ENCODE data around the gene USP32. TPM values are rescaled to one million over a fixed set of nuclear protein-coding genes. Genes with fewer than 3 reads are reported as not detected.

The USP32 gene
- total RNA-seq, 1 donor from 2014 or later = 37.4 TPM

DNA sequence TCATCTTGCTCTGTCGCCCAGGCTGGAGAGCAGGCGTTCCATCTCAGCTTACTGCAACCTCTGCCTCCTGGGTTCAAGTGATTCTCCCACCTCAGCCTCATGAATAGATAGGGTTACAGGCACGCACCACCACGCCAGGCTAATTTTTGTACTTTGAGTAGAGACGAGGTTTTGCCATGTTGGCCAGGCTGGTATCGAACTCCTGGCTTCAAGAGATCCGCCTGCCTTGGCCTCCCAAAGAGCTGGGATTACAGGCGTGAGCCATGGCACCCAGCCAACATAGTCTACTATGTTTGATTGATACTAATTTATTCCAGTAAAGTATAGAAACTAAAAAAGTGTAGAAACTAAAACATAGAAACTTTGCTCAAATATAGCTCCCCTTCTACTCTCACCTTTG is 147.3 kb downstream of the USP32 start:
- Mint-ChIP-seq H3K27me3 (ENCODE audit: unreplicated experiment) (no peaks in the 10 kb centered on the region), H3K27ac (ENCODE audit: unreplicated experiment) (no peak overlapping the region), H3K36me3 (ENCODE audit: low read depth, unreplicated experiment) (peaks cover 22% of the 10 kb centered on the region), H3K4me1 (ENCODE audit: unreplicated experiment) (no peaks in the 10 kb centered on the region), H3K9me3 (ENCODE audit: unreplicated experiment) (no peaks in the 10 kb centered on the region), H3K4me3 (ENCODE audit: unreplicated experiment) (no peak overlapping the region)
- DNase-seq (ENCODE audit: low spot score) = no peak
- TF ChIP-seq, protein P1, sequence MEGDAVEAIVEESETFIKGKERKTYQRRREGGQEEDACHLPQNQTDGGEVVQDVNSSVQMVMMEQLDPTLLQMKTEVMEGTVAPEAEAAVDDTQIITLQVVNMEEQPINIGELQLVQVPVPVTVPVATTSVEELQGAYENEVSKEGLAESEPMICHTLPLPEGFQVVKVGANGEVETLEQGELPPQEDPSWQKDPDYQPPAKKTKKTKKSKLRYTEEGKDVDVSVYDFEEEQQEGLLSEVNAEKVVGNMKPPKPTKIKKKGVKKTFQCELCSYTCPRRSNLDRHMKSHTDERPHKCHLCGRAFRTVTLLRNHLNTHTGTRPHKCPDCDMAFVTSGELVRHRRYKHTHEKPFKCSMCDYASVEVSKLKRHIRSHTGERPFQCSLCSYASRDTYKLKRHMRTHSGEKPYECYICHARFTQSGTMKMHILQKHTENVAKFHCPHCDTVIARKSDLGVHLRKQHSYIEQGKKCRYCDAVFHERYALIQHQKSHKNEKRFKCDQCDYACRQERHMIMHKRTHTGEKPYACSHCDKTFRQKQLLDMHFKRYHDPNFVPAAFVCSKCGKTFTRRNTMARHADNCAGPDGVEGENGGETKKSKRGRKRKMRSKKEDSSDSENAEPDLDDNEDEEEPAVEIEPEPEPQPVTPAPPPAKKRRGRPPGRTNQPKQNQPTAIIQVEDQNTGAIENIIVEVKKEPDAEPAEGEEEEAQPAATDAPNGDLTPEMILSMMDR (IDR thresholded peaks at IDR 0.05; ENCODE audit: unreplicated experiment) = no peak

DNA sequence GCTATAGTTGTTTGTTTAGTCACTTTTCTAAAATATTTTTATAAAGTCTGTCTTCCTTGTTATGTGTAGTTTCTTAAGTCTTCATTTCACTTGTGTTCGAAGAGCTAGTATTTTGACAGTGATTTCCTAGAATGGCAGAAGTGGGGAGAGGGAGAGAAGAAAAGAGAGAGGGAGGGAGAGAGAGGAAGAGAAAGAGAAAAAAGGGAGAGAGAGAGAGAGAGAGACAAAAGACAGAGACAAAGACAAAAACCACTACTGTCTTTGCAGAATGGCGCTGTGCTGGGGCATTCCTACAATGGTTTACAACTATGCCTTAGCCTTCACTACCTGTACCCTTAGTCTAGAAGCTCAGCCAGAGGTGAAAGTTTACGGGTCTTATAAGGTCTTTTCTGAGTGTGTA is 151.6 kb downstream of the USP32 start:
- no peaks in the 10 kb centered on the region for H3K4me1 Mint-ChIP-seq (ENCODE audit: unreplicated experiment)
- no peak for DNase-seq (ENCODE audit: low spot score)
- H3K36me3 Mint-ChIP-seq (ENCODE audit: low read depth, unreplicated experiment) = peaks cover under 1% of the 10 kb centered on the region

GRCh38 chr17:60231691-60232090 is 160.2 kb downstream of the USP32 start:
- peaks cover 6% of the 10 kb centered on the region for H3K36me3 Mint-ChIP-seq (ENCODE audit: low read depth, unreplicated experiment)
- TF ChIP-seq, protein P1 (IDR thresholded peaks at IDR 0.05; ENCODE audit: unreplicated experiment) = no peak
- H3K9me3 Mint-ChIP-seq (ENCODE audit: unreplicated experiment) = no peaks in the 10 kb centered on the region
- no peak overlapping the region for H3K27ac Mint-ChIP-seq (ENCODE audit: unreplicated experiment)
- H3K27me3 Mint-ChIP-seq (ENCODE audit: unreplicated experiment) = no peaks in the 10 kb centered on the region
- peaks cover 3% of the 10 kb centered on the region for H3K4me1 Mint-ChIP-seq (ENCODE audit: unreplicated experiment)
- H3K4me3 Mint-ChIP-seq (ENCODE audit: unreplicated experiment) = no peak overlapping the region
- DNase-seq (ENCODE audit: low spot score) = no peak

More for the DNA sequence above, 151.6 kb downstream of the USP32 start:
- no peak overlapping the region for H3K27ac Mint-ChIP-seq (ENCODE audit: unreplicated experiment)
- peaks cover 1% of the 10 kb centered on the region for H3K27me3 Mint-ChIP-seq (ENCODE audit: unreplicated experiment)
- no peaks in the 10 kb centered on the region for H3K9me3 Mint-ChIP-seq (ENCODE audit: unreplicated experiment)
- no peak overlapping the region for H3K4me3 Mint-ChIP-seq (ENCODE audit: unreplicated experiment)
- TF ChIP-seq, protein P1 (IDR thresholded peaks at IDR 0.05; ENCODE audit: unreplicated experiment) = no peak

GRCh38 chr17:60231234-60231633 is 160.7 kb downstream of the USP32 start:
- DNase-seq (ENCODE audit: low spot score) = no peak
- peaks cover 3% of the 10 kb centered on the region for H3K4me1 Mint-ChIP-seq (ENCODE audit: unreplicated experiment)
- TF ChIP-seq, protein P1 (IDR thresholded peaks at IDR 0.05; ENCODE audit: unreplicated experiment) = no peak
- H3K4me3 Mint-ChIP-seq (ENCODE audit: unreplicated experiment) = no peak overlapping the region
- H3K36me3 Mint-ChIP-seq (ENCODE audit: low read depth, unreplicated experiment) = peaks cover 6% of the 10 kb centered on the region
- no peaks in the 10 kb centered on the region for H3K9me3 Mint-ChIP-seq (ENCODE audit: unreplicated experiment)
- H3K27me3 Mint-ChIP-seq (ENCODE audit: unreplicated experiment) = no peaks in the 10 kb centered on the region
- H3K27ac Mint-ChIP-seq (ENCODE audit: unreplicated experiment) = no peak overlapping the region

GRCh38 chr17:60230358-60230757 is 161.6 kb downstream of the USP32 start:
- no peak overlapping the region for H3K27ac Mint-ChIP-seq (ENCODE audit: unreplicated experiment)
- no peaks in the 10 kb centered on the region for H3K9me3 Mint-ChIP-seq (ENCODE audit: unreplicated experiment)
- H3K36me3 Mint-ChIP-seq (ENCODE audit: low read depth, unreplicated experiment) = peaks cover 6% of the 10 kb centered on the region
- TF ChIP-seq, protein P1 (IDR thresholded peaks at IDR 0.05; ENCODE audit: unreplicated experiment) = no peak
- H3K4me3 Mint-ChIP-seq (ENCODE audit: unreplicated experiment) = no peak overlapping the region
- no peak for DNase-seq (ENCODE audit: low spot score)
- no peaks in the 10 kb centered on the region for H3K27me3 Mint-ChIP-seq (ENCODE audit: unreplicated experiment)
- peaks cover 3% of the 10 kb centered on the region for H3K4me1 Mint-ChIP-seq (ENCODE audit: unreplicated experiment)
